Measurements from ENCODE around the gene HGFAC. TPM values are rescaled to one million over a fixed set of nuclear protein-coding genes. Genes with fewer than 3 reads are reported as not detected.

HGFAC gene
- total RNA-seq, 1 donor from 2014 or later: 2.4 TPM

- Mint-ChIP-seq H3K36me3 (no peaks in the 10 kb centered on the region), H3K4me3 (no peak overlapping the region), H3K27me3 (no peaks in the 10 kb centered on the region), H3K4me1 (ENCODE audit: unreplicated experiment) (no peaks in the 10 kb centered on the region), H3K27ac (no peak overlapping the region), H3K9me3 (no peaks in the 10 kb centered on the region)
- no peak for DNase-seq (ENCODE audit: extremely low spot score, unreplicated experiment)
- TF ChIP-seq, protein P1, sequence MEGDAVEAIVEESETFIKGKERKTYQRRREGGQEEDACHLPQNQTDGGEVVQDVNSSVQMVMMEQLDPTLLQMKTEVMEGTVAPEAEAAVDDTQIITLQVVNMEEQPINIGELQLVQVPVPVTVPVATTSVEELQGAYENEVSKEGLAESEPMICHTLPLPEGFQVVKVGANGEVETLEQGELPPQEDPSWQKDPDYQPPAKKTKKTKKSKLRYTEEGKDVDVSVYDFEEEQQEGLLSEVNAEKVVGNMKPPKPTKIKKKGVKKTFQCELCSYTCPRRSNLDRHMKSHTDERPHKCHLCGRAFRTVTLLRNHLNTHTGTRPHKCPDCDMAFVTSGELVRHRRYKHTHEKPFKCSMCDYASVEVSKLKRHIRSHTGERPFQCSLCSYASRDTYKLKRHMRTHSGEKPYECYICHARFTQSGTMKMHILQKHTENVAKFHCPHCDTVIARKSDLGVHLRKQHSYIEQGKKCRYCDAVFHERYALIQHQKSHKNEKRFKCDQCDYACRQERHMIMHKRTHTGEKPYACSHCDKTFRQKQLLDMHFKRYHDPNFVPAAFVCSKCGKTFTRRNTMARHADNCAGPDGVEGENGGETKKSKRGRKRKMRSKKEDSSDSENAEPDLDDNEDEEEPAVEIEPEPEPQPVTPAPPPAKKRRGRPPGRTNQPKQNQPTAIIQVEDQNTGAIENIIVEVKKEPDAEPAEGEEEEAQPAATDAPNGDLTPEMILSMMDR (conservative IDR thresholded peaks at IDR 0.05): no peak
These were observed 6.1 kb upstream of the HGFAC start for GRCh38 chr4:3435686-3435956.

DNA sequence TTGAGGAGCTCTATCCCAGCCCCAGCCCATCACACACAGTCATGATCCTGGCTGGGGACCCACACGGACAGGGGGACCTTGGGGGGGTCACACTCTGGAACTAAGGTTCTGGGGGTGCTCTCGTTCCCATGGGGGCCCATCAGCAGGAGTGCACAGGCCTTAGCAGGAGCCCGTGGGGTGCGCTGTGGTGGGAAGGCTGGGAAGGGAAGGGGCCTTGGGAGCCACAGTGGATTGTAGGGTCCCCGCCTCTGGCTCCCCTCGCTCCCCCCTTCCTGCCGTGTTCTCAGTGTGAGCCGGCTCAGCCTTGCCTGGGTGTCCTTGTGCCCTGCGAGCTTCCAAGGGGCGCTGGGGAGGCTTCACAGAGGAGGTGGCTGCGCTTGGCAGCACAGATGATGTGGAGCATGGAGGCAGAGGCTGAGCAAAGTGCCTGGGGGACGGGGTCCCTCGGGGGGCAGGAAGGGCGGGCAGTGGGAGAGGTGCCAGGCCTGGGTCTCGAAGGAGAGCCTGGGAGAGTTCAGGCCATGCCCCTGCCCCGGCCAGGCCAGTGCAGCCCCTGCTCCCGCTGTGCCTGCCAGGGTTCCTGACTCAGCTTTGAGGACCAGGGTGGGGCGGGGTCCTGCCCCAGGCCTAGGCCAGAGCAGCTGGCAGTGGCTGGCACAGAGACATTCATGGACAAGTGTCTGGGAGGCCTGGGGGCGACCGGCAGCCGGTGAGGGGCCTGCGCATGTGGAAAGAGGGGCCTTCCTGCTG lies 5.5 kb upstream of the HGFAC start:
- no peaks in the 10 kb centered on the region for H3K9me3 Mint-ChIP-seq
- TF ChIP-seq, protein P1 (conservative IDR thresholded peaks at IDR 0.05): no peak
- H3K4me3 Mint-ChIP-seq: no peak overlapping the region
- H3K27ac Mint-ChIP-seq: no peak overlapping the region
- no peaks in the 10 kb centered on the region for H3K27me3 Mint-ChIP-seq
- DNase-seq (ENCODE audit: extremely low spot score, unreplicated experiment): no peak
- no peaks in the 10 kb centered on the region for H3K4me1 Mint-ChIP-seq (ENCODE audit: unreplicated experiment)
- H3K36me3 Mint-ChIP-seq: no peaks in the 10 kb centered on the region

DNA sequence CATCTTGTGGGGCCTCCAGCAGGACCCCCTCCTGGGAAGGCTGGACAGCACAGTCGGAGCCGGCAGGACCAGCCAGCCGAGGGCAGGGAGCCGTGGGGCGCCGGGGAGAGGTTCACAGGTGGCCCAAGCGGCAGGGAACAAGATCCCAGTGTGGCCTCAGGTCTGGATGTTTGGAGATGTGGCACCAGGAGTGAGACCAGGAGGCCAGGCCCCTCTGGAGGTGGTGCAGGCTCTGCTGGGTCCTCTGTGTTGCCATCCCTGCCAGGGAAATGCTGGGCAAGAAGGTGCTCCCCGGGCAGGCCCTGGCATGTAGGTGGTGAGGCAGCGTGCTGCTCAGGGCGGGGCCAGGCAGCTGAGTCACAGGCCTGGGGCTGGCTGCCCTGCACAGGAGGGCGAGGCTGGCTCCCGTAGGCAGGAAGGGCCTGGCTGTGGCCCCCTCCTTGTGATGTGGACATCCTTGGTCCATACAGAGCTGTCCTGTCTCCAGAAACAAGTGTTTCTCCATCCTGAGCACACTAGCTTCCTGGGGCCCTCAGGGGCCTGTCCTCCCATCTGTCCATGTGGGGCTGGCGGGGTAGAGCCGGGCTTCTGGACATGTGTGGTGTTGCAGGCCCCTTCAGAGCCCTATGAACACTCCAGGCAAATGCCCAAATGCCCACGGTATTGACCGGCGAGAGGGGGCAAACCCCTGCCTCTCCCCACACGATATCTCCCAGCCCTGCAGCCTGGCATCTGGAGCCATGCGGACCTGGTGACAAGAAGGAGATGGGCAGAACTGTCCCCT lies 4.8 kb upstream of the HGFAC start:
- Mint-ChIP-seq H3K4me3 (no peak overlapping the region), H3K27me3 (no peaks in the 10 kb centered on the region), H3K27ac (no peak overlapping the region), H3K4me1 (ENCODE audit: unreplicated experiment) (no peaks in the 10 kb centered on the region), H3K9me3 (no peaks in the 10 kb centered on the region), H3K36me3 (no peaks in the 10 kb centered on the region)
- DNase-seq (ENCODE audit: extremely low spot score, unreplicated experiment): no peak
- TF ChIP-seq, protein P1 (conservative IDR thresholded peaks at IDR 0.05): no peak

GRCh38 chr4:3437582-3437936 lies 4.2 kb upstream of the HGFAC start:
- no peaks in the 10 kb centered on the region for H3K9me3 Mint-ChIP-seq
- DNase-seq (ENCODE audit: extremely low spot score, unreplicated experiment): no peak
- no peak overlapping the region for H3K4me3 Mint-ChIP-seq
- H3K27me3 Mint-ChIP-seq: no peaks in the 10 kb centered on the region
- TF ChIP-seq, protein P1 (conservative IDR thresholded peaks at IDR 0.05): no peak
- peak overlapping the region; percentile 43 for H3K27ac Mint-ChIP-seq
- no peaks in the 10 kb centered on the region for H3K4me1 Mint-ChIP-seq (ENCODE audit: unreplicated experiment)
- H3K36me3 Mint-ChIP-seq: no peaks in the 10 kb centered on the region

DNA sequence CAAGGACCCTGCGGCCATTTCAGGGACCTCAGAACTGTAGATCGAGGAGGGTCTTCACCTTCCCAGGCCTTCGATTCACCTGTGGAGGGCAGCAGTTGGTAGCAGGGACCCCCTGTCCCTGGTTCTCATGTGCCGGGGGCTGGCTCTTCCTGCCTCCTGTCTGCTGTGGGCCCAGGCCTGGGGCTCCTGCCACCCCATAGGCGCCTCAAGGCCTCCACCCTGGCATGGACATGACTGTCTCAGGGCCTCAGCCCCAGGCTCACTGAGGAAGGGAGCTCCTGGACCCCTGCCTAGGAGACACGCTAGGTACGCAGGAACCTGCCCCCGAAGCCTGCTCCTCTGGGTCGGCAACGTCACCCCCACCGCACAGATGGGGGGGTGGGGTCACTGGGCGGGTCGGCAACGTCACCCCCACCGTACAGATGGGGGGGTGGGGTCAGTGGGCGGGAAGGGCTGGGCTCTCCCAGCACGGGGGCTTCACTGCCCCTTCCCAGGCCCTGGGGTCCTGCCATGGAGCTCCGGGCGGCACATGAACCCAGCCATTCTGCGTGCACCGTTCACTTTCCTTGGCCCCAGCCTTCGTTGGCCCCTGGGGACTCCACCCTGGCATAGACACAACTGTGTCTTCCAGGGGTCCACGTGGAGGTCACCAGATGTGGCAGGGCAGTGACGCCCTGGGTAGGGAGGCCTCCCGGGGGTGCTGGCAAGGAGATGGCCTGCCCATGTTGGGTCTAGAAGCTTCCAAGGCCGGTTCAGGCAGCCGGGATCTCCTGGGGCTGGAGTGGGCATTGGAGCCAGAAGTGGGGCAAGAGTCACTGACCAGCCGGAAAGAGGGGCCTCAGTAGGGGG lies 3.5 kb upstream of the HGFAC start:
- Mint-ChIP-seq H3K27me3 (no peaks in the 10 kb centered on the region), H3K27ac (peak overlapping the region; percentile 43), H3K4me3 (no peak overlapping the region), H3K36me3 (no peaks in the 10 kb centered on the region), H3K9me3 (no peaks in the 10 kb centered on the region), H3K4me1 (ENCODE audit: unreplicated experiment) (no peaks in the 10 kb centered on the region)
- TF ChIP-seq, protein P1 (conservative IDR thresholded peaks at IDR 0.05): no peak
- DNase-seq (ENCODE audit: extremely low spot score, unreplicated experiment): no peak
